GM18873 (cell line): ENCODE results near the gene ELMO1.

Experiments used
- ATAC-seq: cut with Tn5 transposase; IDR thresholded peaks from one replicate; pipeline ENCODE4 v1.9.1; 2021; ENCODE audit warnings: mild to moderate bottlenecking, moderate library complexity, moderate number of reproducible peaks; ENCODE audit not compliant: unreplicated experiment, low FRiP score

ELMO1 gene

DNA sequence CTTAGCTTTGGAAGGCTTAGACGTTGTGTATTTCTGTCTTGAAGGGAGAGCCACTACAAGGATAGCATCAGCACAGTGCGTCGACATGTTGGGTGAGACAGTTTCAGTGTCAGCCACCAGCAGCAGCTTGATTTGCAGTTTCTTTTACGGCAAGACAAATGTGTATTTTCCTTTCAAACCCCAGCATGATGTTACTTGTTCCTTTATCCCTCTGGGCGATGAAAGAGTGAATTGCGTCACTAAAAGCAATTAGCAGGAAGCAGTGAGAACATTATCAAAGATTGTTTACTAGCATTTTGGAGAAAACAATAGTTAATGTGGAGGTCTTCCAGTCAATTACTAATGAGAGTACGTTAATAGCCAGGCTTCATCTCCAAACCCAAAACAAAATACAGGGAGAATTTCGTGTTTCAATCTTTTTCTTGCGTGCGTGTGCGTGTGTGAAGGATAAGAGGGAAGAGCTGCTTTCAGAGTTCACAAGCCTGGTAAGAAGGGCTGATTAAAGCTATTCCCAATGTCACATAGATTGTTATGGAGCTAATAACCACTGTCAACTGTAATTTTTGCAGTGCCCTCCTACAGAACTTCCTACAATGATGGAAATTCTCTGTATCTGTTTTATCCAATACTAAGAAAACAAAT is 567.3 kb downstream of the ELMO1 start:
- ATAC-seq, result no peak

DNA sequence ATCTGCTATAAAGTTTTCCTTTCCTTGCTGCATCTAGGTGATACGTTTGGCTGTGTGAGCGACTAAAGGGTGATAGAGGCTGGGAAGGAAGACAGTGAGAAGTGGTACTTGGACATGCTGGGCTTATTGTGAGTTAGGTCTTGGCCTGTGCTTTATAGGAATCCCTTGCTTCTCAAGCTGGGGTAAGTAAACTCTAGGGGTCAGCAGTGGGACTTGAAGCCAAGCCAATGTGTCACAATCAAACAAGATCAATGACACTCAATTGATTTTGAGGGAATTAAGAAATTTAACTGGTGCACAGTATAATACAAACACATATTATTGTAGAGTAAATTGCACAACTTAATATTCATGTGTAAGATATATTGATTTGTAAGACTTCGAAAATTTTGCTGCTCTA is 568.6 kb downstream of the ELMO1 start:
- ATAC-seq, result no peak

DNA sequence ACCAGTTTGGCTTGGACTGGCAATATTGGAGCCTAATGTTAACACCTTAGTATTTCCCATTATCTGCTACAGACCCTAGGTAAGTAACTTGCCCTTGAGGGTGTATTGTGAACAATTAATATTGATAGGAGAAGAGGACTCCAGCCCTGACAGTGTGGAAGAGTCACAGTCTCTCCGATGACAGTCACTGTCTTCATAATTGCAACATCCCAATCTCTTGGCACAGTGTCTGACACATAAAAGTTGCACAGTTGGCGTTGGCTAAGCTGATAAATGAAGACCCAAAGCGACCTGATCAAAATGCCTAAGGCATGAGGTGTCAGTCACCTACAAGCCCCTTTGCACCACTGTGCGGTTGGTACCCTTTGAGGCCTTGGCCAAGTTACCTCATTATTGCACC is 569.6 kb downstream of the ELMO1 start:
- no peak for ATAC-seq

DNA sequence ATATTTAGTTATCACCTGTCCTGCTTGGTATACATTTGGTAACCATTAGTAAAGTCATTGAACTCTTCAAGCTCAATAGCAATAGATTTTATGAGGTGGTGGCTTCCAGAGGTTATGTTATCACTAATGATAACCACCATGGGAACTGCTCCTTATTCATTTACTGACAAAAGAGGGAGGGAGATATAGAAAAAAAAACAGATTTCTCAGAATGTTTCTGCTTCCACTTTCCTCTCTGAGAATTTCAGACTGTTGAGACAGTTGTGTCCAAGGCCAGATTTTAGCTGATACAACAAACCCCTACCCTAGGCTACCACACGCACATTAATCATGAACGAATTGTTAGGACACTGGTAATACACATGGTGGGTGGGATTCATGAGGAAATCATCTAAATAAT is 570.4 kb downstream of the ELMO1 start:
- ATAC-seq, result no peak

DNA sequence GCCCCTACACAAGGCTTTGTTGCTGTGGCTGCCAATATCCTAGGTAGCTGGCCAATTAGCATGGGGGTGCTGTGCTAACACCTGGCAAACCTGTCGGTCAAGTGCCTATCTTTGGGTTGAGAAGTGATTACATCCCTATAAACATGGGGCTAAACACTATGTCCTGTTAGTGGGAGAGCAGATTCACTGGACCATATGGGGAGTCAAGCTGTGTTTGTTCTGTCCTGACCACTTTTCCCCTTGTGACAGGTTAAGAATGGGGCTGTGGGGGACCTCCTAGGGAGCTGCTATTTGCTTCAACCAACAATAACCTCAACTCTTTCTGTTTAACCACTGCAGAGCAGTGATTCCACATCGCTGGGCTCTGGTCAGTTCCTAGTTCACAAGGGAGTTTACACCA is 572.9 kb downstream of the ELMO1 start:
- ATAC-seq, result no peak

DNA sequence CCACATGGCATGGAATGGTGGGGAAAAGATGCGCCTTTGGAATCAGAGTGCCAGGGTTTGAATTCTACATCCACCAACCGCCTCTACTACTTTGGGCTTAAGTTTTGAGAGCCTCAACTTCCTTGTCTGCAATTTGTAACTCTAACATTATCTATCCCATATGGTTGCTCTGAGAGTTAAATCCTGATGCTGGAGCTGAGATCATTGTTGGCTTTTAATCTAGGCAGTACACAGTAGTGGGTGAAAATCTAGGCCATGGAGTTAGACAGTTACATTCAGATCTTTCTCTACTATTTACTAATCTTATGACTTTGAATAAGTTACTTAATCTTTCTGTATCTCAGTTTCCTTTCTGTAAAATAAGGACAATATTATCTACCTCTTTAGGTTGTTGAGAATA is 574.6 kb downstream of the ELMO1 start:
- no peak for ATAC-seq

DNA sequence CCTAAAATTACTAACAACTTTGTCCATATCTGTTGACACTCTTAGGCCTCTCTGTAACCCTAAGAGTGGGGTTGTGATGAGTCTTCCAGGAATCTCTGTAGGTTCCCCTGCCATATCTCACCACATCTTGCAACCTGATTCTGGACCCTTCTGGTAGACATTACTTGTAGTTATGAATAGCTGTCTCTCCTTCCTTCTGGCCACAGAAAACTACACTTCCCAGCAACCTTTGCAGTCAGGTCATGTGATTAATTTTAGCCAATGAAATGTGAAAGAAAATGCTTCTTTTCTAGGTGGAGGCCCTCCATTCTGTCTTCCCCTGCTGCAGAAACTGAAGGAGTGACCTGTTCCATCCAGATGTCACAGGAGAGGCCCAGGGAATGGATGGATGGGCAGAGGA is 576.8 kb downstream of the ELMO1 start:
- ATAC-seq, result no peak

DNA sequence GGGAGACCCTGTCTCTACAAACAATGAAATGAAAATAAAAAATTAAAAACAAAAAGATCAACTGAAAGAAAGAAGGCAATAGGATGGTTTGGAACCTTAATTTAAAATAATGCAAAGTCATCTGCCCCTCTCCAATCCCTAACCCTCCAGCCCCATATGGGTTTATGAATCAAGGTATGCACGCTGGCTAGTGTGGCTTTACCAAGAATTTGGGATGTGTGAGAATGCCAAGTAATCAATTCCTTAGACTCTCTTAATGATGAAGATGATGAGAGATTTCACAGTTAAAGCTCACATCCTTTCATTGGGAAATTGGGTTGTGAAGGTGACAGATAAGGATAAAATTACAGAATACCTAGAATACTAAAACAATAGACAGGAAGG is 577.3 kb downstream of the ELMO1 start:
- no peak for ATAC-seq

DNA sequence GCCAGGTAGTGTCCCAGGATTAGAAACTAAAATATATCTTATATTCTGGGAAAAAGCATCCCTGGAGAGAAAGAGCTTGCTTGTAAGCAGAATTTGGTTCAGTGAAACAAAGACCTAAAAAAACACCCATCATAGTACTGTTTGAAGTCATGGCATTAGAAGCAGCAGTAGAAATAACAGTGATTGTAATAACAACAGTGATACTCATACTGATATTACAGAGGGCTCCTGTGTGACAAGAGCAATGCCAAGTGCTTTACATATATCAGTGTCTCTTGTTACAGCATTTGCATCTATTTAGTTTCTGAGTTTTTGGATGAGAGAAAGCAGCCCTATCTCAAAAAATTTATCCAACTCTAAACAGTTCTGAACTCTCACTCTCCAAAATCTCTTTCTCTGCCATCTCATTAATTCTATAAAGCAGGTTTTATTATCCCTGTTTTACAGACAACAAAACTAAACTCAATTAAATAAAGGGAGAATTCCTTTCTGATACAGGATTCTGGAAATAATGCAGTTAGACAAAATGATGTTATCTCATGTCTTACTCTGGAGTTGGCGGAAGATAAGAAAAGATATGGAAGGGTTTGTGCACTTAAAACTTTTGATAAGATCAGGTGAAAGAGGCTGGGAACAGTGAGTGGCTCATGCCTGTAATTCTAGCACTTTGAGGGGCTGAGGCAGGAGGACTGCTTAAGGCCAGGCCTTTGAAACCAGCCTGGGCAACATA is 577.9 kb downstream of the ELMO1 start:
- no peak for ATAC-seq

DNA sequence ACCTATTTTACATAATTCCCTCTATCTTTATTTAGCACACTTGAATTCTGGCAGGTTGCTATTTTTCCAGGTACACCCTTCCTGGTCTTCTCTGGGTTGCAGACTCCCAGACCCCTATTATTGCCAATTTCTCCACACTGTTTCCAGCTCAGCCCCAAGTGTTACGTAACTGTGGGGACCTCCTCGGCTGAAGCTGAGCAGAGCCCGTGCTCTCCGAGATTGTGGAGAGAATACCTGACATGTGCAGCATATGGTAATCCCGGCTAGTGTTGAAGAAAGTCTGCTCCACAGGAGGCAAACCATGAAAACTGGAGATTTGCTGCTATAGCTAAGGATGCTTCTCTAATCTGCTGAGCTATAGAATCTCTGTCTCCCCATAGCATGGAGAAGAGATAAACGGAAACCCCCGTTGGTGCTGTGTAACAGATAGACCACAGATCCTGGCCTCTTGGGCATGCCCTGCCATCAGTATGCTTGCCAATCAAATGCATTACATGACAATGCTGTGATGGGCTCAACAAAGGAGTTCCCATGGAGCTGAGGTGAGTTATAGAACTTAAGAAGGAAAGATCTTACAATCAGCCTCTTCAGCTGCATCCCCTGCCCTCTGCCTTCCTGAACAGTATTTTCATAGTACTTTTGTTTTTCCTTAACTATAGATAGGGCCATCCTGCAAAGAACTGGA is 579.8 kb downstream of the ELMO1 start:
- no peak for ATAC-seq

DNA sequence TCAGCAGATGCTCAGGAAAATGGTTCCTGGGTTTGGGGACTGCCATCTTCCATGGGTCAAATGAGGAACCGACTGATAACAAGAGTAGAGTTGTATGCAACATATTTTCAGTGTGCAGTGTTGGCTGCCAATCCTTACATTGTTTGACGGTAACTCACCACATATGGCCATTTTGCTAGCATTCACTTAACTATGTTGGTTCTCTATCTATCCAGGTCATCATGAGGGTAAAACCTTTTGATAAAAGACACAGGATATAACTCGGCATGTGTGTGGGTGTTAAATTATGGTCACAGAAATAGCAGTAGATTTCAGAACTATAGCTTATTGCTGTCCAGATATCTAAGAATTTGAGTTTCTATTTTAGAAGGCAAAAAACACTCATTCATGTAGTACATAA is 583.6 kb downstream of the ELMO1 start:
- ATAC-seq, result no peak

DNA sequence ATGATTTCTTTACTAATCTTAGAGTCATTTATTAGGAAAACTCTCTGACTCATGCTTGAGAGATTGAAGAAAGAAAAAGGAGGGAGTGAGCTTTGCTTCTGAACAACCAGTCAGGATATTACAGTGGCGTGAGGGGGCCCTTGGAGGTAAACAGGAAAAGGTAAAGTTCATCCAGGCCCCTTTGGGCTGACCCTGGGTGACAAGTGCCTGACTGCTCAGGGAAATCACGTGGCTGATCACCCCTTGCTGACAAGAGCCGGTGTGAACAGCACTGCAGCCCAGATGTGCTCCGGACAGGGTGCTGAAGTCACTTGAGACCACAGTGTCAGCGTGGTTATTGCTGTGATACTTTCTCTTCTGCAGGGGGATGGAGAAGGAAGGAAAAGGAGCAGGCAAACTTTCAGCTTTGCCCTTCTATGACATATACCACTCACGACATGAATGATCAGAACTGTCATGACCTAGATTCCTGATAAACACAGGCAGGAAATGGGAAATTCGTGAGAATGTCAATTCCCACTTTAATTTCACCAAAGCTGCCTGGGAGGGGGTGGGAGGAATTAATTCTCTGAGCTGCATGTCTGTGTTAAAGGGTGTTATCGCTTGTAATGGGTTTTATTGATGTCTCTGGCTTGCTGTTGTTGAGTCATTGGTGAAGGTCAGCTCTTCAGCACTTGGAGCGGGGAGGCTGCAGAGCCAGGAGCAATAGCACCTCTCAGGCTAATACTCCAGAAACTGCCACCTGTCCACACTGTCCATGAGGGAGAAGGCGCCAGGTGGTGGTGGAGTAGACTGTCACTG is 584.6 kb downstream of the ELMO1 start:
- no peak for ATAC-seq

DNA sequence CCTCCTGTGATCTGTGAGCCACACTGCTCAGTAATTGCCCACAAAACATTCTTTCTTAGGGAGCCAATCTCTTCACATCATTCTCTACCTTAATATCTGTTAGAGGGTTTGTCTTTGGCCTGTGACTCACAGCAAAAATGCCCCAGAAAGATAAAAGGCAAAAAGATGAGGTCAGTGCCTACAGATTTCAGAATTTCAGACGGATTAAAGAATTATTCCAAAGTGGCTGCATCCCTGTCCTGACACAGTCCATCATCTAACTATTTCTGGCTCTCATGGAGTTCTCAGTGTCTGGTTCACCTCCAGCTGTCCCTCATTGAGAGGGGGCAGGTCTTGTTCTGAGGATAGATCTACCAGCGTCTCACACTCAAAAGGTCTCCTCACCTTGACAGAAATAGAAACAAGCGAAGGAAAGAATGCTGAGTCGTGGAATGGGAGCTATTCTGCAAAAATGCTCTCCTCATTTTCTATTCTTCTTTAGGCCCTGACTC is 585.8 kb downstream of the ELMO1 start:
- no peak for ATAC-seq

DNA sequence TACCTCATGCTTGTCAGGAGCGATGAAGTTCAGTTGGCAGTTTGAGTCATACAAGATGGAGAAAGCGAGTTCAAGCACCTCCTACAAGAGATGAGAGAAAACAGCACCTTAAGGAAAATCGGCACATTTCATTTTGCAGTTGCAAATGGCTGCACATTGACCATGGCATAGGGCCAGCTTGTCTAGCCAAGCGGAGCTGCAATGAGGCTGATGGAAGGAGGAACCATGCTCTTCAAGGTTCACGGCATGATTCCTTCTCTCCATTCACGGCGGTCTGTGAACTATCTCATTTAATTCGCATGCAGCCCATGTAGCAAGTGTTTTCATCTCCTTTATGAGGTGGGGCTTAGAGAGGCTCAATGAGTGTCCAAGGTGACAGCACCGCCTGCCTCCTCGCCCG is 587.0 kb downstream of the ELMO1 start:
- ATAC-seq, result no peak

DNA sequence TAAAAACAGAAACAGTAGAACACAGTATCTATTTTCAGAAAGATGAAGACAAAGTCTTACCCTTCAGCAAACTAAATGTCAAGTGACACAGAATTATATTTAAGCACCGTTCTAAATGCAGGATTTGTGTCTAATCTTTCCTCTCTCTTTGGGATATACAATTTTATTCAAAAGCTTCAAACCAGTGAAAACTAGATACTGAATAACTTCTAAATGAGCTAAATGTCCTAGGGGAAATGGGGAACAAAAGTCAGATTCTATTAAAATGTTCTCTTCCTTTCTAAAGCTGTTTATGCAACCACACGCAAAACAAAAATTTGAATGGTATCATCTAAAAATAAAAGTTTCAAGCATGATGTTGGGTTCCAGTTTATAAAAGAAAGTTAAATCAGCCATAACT is 588.0 kb downstream of the ELMO1 start:
- ATAC-seq, result no peak

DNA sequence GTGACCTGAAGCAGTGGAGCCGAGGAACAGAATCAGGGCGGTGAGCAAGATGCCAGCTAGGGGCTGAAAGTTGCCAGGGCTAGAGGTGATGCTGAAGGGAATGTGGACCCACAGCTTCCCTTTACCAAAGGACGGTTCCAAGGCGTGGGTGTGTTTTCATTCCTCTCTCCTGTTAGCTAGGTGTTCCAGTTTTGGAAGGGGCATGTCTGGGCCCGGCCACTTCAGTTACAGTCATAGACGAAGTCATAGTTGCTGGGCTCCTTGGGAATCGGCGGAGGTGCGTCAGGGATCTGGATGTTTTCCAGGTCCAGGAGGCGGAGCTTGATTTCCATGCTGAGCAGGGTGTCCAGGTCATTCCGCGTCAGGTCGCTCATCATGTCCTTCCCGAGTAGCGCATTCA is 593.3 kb downstream of the ELMO1 start:
- no peak for ATAC-seq

DNA sequence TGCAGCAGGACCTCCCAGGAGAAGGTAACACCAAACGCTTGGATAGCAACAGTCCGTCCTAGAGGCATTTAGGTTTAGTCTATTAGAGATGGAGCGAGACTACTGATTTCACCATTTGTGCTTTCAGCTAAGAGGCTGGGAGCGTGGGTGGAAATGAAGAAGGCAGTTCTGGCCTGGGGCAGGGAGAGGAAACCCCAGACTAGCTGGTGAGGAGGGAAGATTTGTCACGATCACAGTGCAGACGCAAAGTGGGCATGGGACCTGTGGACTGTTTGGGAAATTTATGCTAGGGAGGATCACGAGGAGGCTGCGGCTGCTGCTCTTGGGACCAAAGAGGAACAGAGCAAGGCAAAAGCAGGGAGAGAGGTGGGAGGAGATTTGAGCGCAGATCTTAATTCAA is 594.0 kb downstream of the ELMO1 start:
- ATAC-seq, result no peak

DNA sequence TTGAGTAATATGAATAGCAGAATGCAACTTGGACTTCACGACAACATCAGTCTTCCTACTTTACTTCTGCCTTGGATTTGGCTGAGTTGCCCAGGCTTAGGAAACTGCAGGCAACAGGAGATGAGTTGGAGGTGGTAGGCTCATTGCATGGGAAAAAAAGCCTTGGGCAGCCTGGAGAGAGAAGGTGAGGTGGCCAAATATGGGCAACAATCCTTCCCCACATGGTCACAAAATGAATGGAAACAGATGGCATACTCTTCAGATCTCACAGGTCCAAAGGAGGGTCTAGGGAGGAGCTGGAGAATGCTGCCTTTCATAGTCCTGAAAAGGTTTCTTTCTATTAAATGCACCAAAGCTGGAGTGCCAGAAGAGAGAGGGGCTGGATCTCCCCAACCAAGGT is 595.7 kb downstream of the ELMO1 start:
- no peak for ATAC-seq

DNA sequence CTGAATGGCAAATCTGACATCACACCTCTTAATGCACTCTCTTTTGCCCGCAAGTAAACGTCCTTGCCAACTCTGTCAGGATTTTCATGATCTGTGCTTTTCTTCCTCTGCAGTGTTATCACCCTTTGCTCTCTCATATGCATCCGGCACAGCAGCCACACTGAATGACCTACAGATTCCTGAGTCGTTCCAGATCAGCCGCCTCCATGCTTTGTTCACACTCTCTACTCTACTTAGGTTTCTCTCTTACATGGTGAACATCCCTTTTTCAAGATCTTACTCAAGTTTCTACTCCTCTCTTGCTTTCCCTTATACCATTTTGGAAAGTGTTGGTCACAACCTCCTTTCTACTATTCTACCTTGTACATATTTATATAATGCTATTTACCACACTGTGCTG is 596.6 kb downstream of the ELMO1 start:
- no peak for ATAC-seq

DNA sequence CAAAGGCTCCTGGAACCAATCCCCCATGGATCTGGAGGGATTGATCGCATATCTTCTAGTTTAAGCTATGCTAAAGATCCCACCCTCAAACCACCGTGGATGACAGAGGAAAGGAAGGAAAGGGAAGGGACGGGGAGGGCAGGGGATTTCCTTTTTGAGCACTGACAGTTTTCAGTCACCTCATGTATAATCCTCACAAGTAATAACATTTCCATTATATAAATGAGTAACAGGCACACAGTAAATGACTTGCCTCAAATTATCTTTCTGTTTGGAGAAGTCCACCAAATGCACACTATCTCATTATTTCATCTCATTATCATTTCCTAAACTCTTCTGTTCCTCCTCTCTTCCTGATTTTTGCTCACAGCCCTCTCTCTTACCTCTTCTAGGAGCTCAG is 597.3 kb downstream of the ELMO1 start:
- no peak for ATAC-seq

DNA sequence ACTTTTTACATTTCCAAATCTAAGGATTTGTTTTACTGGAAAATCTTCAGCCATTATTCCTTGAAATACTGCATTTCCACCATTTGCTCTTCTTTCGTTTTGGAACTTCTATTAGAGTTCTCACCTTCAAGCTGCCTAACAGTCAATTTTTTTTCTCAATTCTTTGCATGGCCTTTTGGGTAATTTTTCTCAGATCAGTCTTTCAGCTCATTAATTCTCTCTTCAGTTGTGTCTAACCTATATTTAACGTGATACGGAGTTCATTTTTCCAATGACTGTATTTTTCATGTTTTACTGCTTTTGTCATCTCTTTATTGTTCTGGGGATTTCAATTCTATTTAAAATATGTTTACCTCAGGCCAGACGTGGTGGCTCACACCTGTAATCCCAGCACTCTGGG is 600.7 kb downstream of the ELMO1 start:
- ATAC-seq, result no peak
